Epithelial cell of proximal tubule (primary cell): ENCODE results near the gene MALRD1. TPM values are rescaled to one million over a fixed set of nuclear protein-coding genes. Genes with fewer than 3 reads are reported as not detected.

Source experiments
- DNase-seq: peaks from one replicate; pipeline ENCODE4 v3.0.0-alpha.2; 2011; ENCODE audit warnings: low read depth
- H3K4me3 ChIP-seq: 2 replicates; pipeline ENCODE4 v1.5.1; 2011; ENCODE audit warnings: low read depth, mild to moderate bottlenecking, low read length
- total RNA-seq: library from RNA; depleted of rRNA; stranded (reverse); fragments of >200 nt; gene quantifications from 2 replicates; pipeline ENCODE4 v1.2.3, GENCODE V29; 2015
- TF ChIP-seq, protein P1 (sequence below): conservative IDR thresholded peaks from 2 replicates; pipeline ENCODE4 v1.5.1; 2012; ENCODE audit warnings: low read depth, mild to moderate bottlenecking, low read length

The MALRD1 gene
- total RNA-seq, 1 donor from 2014 or later: 0.06 TPM

- no peak overlapping the region for H3K4me3 ChIP-seq
- TF ChIP-seq, protein P1, sequence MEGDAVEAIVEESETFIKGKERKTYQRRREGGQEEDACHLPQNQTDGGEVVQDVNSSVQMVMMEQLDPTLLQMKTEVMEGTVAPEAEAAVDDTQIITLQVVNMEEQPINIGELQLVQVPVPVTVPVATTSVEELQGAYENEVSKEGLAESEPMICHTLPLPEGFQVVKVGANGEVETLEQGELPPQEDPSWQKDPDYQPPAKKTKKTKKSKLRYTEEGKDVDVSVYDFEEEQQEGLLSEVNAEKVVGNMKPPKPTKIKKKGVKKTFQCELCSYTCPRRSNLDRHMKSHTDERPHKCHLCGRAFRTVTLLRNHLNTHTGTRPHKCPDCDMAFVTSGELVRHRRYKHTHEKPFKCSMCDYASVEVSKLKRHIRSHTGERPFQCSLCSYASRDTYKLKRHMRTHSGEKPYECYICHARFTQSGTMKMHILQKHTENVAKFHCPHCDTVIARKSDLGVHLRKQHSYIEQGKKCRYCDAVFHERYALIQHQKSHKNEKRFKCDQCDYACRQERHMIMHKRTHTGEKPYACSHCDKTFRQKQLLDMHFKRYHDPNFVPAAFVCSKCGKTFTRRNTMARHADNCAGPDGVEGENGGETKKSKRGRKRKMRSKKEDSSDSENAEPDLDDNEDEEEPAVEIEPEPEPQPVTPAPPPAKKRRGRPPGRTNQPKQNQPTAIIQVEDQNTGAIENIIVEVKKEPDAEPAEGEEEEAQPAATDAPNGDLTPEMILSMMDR: no peak
- no peak for DNase-seq
These were observed 197.5 kb downstream of the MALRD1 start for GRCh38 chr10:19245889-19246752.

DNA sequence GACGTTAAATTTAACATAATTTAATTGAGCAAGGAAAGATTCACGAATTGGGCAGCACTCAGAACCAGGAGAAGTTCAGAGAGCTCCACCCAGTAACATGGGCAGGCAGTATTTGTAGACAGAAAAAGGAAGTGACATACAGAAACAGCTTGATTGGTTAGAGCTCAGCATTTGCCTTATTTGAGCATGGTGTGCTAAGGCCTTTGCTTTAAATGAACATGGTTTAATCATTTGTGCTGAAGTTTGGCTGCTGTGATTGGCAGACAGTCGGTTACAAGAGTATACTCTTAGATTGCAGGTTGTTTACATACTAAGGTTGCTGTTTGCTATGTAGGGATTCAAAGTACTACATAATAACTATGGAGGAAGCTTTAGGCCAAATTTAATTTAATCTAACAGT lies 199.2 kb downstream of the MALRD1 start:
- TF ChIP-seq, protein P1: no peak
- H3K4me3 ChIP-seq: no peak overlapping the region
- DNase-seq: no peak

GRCh38 chr10:19250546-19250945 lies 201.9 kb downstream of the MALRD1 start:
- TF ChIP-seq, protein P1: no peak
- DNase-seq: no peak
- H3K4me3 ChIP-seq: no peak overlapping the region

GRCh38 chr10:19252531-19252930 lies 203.9 kb downstream of the MALRD1 start:
- H3K4me3 ChIP-seq: no peak overlapping the region
- TF ChIP-seq, protein P1: no peak
- no peak for DNase-seq

- TF ChIP-seq, protein P1: no peak
- DNase-seq: no peak
- no peak overlapping the region for H3K4me3 ChIP-seq
These were observed 207.7 kb downstream of the MALRD1 start for GRCh38 chr10:19256331-19256730.

GRCh38 chr10:19263262-19263661 lies 214.7 kb downstream of the MALRD1 start:
- TF ChIP-seq, protein P1: no peak
- H3K4me3 ChIP-seq: no peak overlapping the region
- no peak for DNase-seq

- DNase-seq: no peak
- no peak overlapping the region for H3K4me3 ChIP-seq
- TF ChIP-seq, protein P1: no peak
These were observed 234.7 kb downstream of the MALRD1 start for GRCh38 chr10:19283285-19283684.
